CD4-positive, alpha-beta memory T cell (primary cell): Measurements from ENCODE around the gene CADM2. TPM values are rescaled to one million over a fixed set of nuclear protein-coding genes. Genes with fewer than 3 reads are reported as not detected.
"Not testable (repeated sequence)": the region's sequence is repeated elsewhere in the genome, so short reads cannot be mapped to it uniquely, and the experiment has no call there.

Experiments
- CTCF ChIA-PET: fragments of 350-600 bp; sonication (Branson Sonifier 250); formaldehyde crosslinking; loops from one replicate; lab custom pipeline; 2021; ENCODE audit warnings: inconsistent platforms; ENCODE audit not compliant: partially characterized antibody; lab: Charles Lee
- POLR2A ChIA-PET: fragments of 350-600 bp; sonication (Branson Sonifier 250); formaldehyde crosslinking; loops from one replicate; lab custom pipeline; 2021; ENCODE audit not compliant: partially characterized antibody; lab: Charles Lee
- DNase-seq, 5 donors: peaks; one replicate each; pipeline versions ENCODE4 v3.0.0 to v3.0.0-alpha.2; 2020 to 2022; ENCODE audit warnings: mixed read lengths in 1 of 5
- H3K27ac ChIP-seq: one replicate; pipeline ENCODE4 v1.7.0; 2013; ENCODE audit warnings: low read depth, low read length
- H3K27me3 ChIP-seq: 2 replicates; pipeline ENCODE4 v1.7.0; 2013; ENCODE audit warnings: mild to moderate bottlenecking, low read length, moderate library complexity; ENCODE audit not compliant: insufficient read depth
- H3K36me3 ChIP-seq: 2 replicates; pipeline ENCODE4 v1.7.0; 2013; ENCODE audit warnings: mild to moderate bottlenecking, low read length, moderate library complexity; ENCODE audit not compliant: insufficient read depth
- H3K4me1 ChIP-seq: 2 replicates; pipeline ENCODE4 v1.7.0; 2013; ENCODE audit warnings: mild to moderate bottlenecking, low read length, moderate library complexity; ENCODE audit not compliant: insufficient read depth
- H3K4me3 ChIP-seq, 2 donors: one replicate each; pipeline ENCODE4 v1.7.0; 2013; ENCODE audit warnings: low read length in 2 of 2, mild to moderate bottlenecking in 1 of 2
- H3K9me3 ChIP-seq, 2 donors: one replicate each; pipeline ENCODE4 v1.7.0; 2013; ENCODE audit warnings: low read length in 2 of 2, control low read depth in 1 of 2; ENCODE audit not compliant: control insufficient read depth in 1 of 2
- H3K27ac Mint-ChIP-seq, 7 donors: one replicate each; pipeline ENCODE4 v1.8.0; 2020 to 2021; ENCODE audit warnings: mixed read lengths in 7 of 7, mild to moderate bottlenecking in 6 of 7, inconsistent platforms in 3 of 7, moderate library complexity in 3 of 7
- H3K27me3 Mint-ChIP-seq, 2 donors: one replicate each; pipeline ENCODE4 v1.8.0; 2020 to 2021; ENCODE audit warnings: mixed read lengths in 2 of 2
- H3K36me3 Mint-ChIP-seq, 2 donors: one replicate each; pipeline ENCODE4 v1.8.0; 2020 to 2021; ENCODE audit warnings: mixed read lengths in 2 of 2, inconsistent platforms in 1 of 2, mild to moderate bottlenecking in 1 of 2
- H3K4me1 Mint-ChIP-seq, 4 donors: one replicate each; pipeline ENCODE4 v1.8.0; 2020 to 2021; ENCODE audit warnings: mixed read lengths in 4 of 4, mild to moderate bottlenecking in 1 of 4
- H3K4me3 Mint-ChIP-seq, 8 donors: one replicate each; pipeline ENCODE4 v1.8.0; 2020 to 2021; ENCODE audit warnings: mixed read lengths in 8 of 8, mild to moderate bottlenecking in 7 of 8, moderate library complexity in 6 of 8, inconsistent platforms in 3 of 8
- H3K9me3 Mint-ChIP-seq, 8 donors: one replicate each; pipeline ENCODE4 v1.8.0; 2020 to 2021; ENCODE audit warnings: mixed read lengths in 8 of 8, mild to moderate bottlenecking in 5 of 8, inconsistent platforms in 3 of 8, moderate library complexity in 1 of 8
- intact Hi-C: fragments of 100-400 bp; cut with micrococcal nuclease; formaldehyde crosslinking; loops from one replicate; pipeline ENCODE4 v1.15.1; 2023
- polyA plus RNA-seq, 2 donors: library from polyadenylated mRNA; unstranded; fragments of 300-500 nt; fragmentation: Illumina TruSeq; gene quantifications; one replicate each; pipeline ENCODE4 v1.2.3, GENCODE V29; 2021
- total RNA-seq, 2 experiments: library from RNA; stranded (reverse); gene quantifications; one replicate each; pipeline ENCODE4 v1.2.3, GENCODE V29; 2021

CADM2 gene
- total RNA-seq: under 1 TPM in 1 of 2 experiments, not detected in 1; 0.38 TPM
- polyA plus RNA-seq: under 1 TPM in 1 of 2 donors, not detected in 1; 0.21 TPM

- peaks cover 0 to 19% (median 5%) of the 10 kb centered on the region in 8 donors for H3K9me3 Mint-ChIP-seq
- H3K36me3 Mint-ChIP-seq: no peaks in the 10 kb centered on the region
- peak within 1 kb of the TSS; percentile 58 to 85 (median 78) for H3K4me3 Mint-ChIP-seq
- H3K27me3 Mint-ChIP-seq: peaks cover 27% of the 10 kb centered on the region in 2 donors
- ChIA-PET CTCF (no interaction called here), POLR2A (no interaction called here)
- Histone ChIP-seq H3K36me3 (no peaks in the 10 kb centered on the region), H3K4me1 (peaks cover 8% of the 10 kb centered on the region), H3K27me3 (peaks cover 6% of the 10 kb centered on the region), H3K27ac (no peak within 1 kb of the TSS), H3K9me3 (no peaks in the 10 kb centered on the region), H3K4me3 (peak within 1 kb of the TSS in 1 of 2 donors; percentile 37)
- peak within 1 kb of the TSS in 1 of 7 donors; percentile 43 for H3K27ac Mint-ChIP-seq
- DNase-seq: peak; percentile 47 to 66 (median 50)
- peaks cover 10 to 31% (median 12%) of the 10 kb centered on the region in 4 donors for H3K4me1 Mint-ChIP-seq
- intact Hi-C loops: no loop called here
Observed at GRCh38 chr3:84958495-84959469, at the start of gene CADM2. CADM2 (plus strand) TSS chr3:84958989.

- H3K9me3 ChIP-seq, H3K4me3 Mint-ChIP-seq, H3K4me1 ChIP-seq, intact Hi-C loops, H3K27me3 ChIP-seq, CTCF ChIA-PET, H3K4me3 ChIP-seq, H3K4me1 Mint-ChIP-seq, H3K27ac Mint-ChIP-seq, DNase-seq, H3K36me3 ChIP-seq, H3K27me3 Mint-ChIP-seq, H3K36me3 Mint-ChIP-seq, POLR2A ChIA-PET, H3K27ac ChIP-seq: not testable (repeated sequence)
- peaks cover 0 to 27% (median 11%) of the 10 kb centered on the region in 8 donors for H3K9me3 Mint-ChIP-seq
Observed at GRCh38 chr3:84918592-84918991, 40.2 kb upstream of the CADM2 start.

DNA sequence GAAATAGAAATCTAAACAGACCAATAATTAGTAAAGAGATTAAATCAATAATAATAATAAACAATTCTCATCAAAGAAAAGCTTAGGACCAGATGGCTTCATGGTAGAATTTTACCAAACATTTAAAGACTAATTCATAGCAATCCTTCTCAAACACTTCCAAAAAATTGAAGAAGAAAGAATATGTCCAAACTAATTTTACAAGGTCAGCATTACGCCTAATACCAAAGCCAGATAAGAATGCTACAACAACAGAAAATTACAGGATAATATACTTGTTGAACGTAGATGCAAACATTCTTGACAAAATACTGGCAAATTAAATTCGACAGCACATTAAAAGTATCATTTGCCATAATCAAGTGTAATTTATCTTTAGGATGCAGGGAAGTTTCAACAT is 36.1 kb upstream of the CADM2 start:
- intact Hi-C loops: no loop called here
- POLR2A ChIA-PET: no interaction called here
- no peak overlapping the region for H3K4me3 ChIP-seq
- CTCF ChIA-PET: no interaction called here
- no peaks in the 10 kb centered on the region for H3K36me3 Mint-ChIP-seq
- no peaks in the 10 kb centered on the region for H3K36me3 ChIP-seq
- no peaks in the 10 kb centered on the region for H3K27me3 Mint-ChIP-seq
- no peak for DNase-seq
- H3K4me1 ChIP-seq: no peaks in the 10 kb centered on the region
- H3K9me3 Mint-ChIP-seq: peaks cover 0 to 14% (median 4%) of the 10 kb centered on the region in 8 donors
- no peak overlapping the region for H3K4me3 Mint-ChIP-seq
- H3K27ac Mint-ChIP-seq: no peak overlapping the region
- no peaks in the 10 kb centered on the region for H3K27me3 ChIP-seq
- H3K4me1 Mint-ChIP-seq: no peaks in the 10 kb centered on the region
- H3K27ac ChIP-seq: no peak overlapping the region
- H3K9me3 ChIP-seq: no peaks in the 10 kb centered on the region

DNA sequence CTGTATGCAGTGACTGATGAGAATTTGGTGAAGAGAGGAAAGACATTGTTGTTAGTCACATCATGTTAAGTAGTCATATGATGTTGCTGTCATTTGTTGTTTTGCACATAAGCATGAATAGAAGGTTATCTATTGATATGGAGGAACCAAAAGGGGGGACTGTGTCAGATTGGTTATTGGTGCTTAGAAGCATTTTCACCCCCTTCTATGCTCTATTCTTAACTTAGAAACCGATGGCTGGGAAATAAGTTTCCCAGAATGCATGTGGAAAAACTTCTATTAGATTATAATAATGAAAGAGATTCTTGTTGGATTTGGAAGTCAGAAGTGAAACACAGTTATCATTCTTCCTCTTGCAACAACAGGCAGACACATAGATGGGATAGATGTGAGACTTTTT is 33.2 kb upstream of the CADM2 start:
- Histone ChIP-seq H3K9me3 (no peaks in the 10 kb centered on the region), H3K27me3 (no peaks in the 10 kb centered on the region), H3K4me1 (no peaks in the 10 kb centered on the region), H3K27ac (no peak overlapping the region), H3K36me3 (no peaks in the 10 kb centered on the region), H3K4me3 (no peak overlapping the region)
- H3K4me1 Mint-ChIP-seq: no peaks in the 10 kb centered on the region
- intact Hi-C loops: no loop called here
- no peak overlapping the region for H3K4me3 Mint-ChIP-seq
- H3K27ac Mint-ChIP-seq: no peak overlapping the region
- POLR2A ChIA-PET: no interaction called here
- no peaks in the 10 kb centered on the region for H3K27me3 Mint-ChIP-seq
- DNase-seq: no peak
- peaks cover 0 to 13% (median 2%) of the 10 kb centered on the region in 8 donors for H3K9me3 Mint-ChIP-seq
- no peaks in the 10 kb centered on the region for H3K36me3 Mint-ChIP-seq
- CTCF ChIA-PET: no interaction called here

- H3K27ac ChIP-seq: no peak overlapping the region
- H3K36me3 ChIP-seq: no peaks in the 10 kb centered on the region
- no peaks in the 10 kb centered on the region for H3K9me3 ChIP-seq
- Mint-ChIP-seq H3K9me3 (peaks cover 2 to 8% (median 3%) of the 10 kb centered on the region in 8 donors), H3K4me3 (no peak overlapping the region), H3K27ac (no peak overlapping the region), H3K4me1 (no peaks in the 10 kb centered on the region), H3K36me3 (no peaks in the 10 kb centered on the region), H3K27me3 (no peaks in the 10 kb centered on the region)
- CTCF ChIA-PET: no interaction called here
- POLR2A ChIA-PET: no interaction called here
- DNase-seq: no peak
- intact Hi-C loops: no loop called here
- no peaks in the 10 kb centered on the region for H3K27me3 ChIP-seq
- H3K4me1 ChIP-seq: no peaks in the 10 kb centered on the region
- no peak overlapping the region for H3K4me3 ChIP-seq
Observed at GRCh38 chr3:84943379-84943778, 15.4 kb upstream of the CADM2 start.

GRCh38 chr3:84946240-84946639 is 12.5 kb upstream of the CADM2 start:
- no peaks in the 10 kb centered on the region for H3K36me3 Mint-ChIP-seq
- CTCF ChIA-PET: no interaction called here
- no peaks in the 10 kb centered on the region for H3K9me3 ChIP-seq
- H3K4me3 Mint-ChIP-seq: no peak overlapping the region
- peaks cover 3 to 19% (median 9%) of the 10 kb centered on the region in 8 donors for H3K9me3 Mint-ChIP-seq
- no peaks in the 10 kb centered on the region for H3K36me3 ChIP-seq
- intact Hi-C loops: no loop called here
- no peaks in the 10 kb centered on the region for H3K4me1 ChIP-seq
- no peaks in the 10 kb centered on the region for H3K27me3 ChIP-seq
- no peak for DNase-seq
- no peak overlapping the region for H3K4me3 ChIP-seq
- POLR2A ChIA-PET: no interaction called here
- no peak overlapping the region for H3K27ac Mint-ChIP-seq
- no peak overlapping the region for H3K27ac ChIP-seq
- H3K27me3 Mint-ChIP-seq: no peaks in the 10 kb centered on the region
- no peaks in the 10 kb centered on the region for H3K4me1 Mint-ChIP-seq

GRCh38 chr3:84959470-84960271 is 882 bp downstream of the CADM2 start:
- H3K4me1 ChIP-seq: peaks cover 8% of the 10 kb centered on the region
- DNase-seq: no peak
- no peaks in the 10 kb centered on the region for H3K36me3 ChIP-seq
- peaks cover 27% of the 10 kb centered on the region in 2 donors for H3K27me3 Mint-ChIP-seq
- H3K4me3 Mint-ChIP-seq: peak overlapping the region; percentile 22 to 85 (median 64)
- peaks cover 10 to 31% (median 12%) of the 10 kb centered on the region in 4 donors for H3K4me1 Mint-ChIP-seq
- H3K27me3 ChIP-seq: peaks cover 6% of the 10 kb centered on the region
- no peaks in the 10 kb centered on the region for H3K36me3 Mint-ChIP-seq
- intact Hi-C loops: no loop called here
- H3K27ac Mint-ChIP-seq: peak overlapping the region in 2 of 7 donors; percentile 41 to 43
- no peak overlapping the region for H3K27ac ChIP-seq
- H3K4me3 ChIP-seq: no peak overlapping the region
- CTCF ChIA-PET: no interaction called here
- POLR2A ChIA-PET: no interaction called here
- no peaks in the 10 kb centered on the region for H3K9me3 ChIP-seq
- peaks cover 0 to 17% (median 5%) of the 10 kb centered on the region in 8 donors for H3K9me3 Mint-ChIP-seq
